ENCODE results near the gene SNX25. TPM values are rescaled to one million over a fixed set of nuclear protein-coding genes. Genes with fewer than 3 reads are reported as not detected.

Gene SNX25
- total RNA-seq, 4 donors from 2014 or later: 19.9 to 23.8 (median 21.5) TPM

DNA sequence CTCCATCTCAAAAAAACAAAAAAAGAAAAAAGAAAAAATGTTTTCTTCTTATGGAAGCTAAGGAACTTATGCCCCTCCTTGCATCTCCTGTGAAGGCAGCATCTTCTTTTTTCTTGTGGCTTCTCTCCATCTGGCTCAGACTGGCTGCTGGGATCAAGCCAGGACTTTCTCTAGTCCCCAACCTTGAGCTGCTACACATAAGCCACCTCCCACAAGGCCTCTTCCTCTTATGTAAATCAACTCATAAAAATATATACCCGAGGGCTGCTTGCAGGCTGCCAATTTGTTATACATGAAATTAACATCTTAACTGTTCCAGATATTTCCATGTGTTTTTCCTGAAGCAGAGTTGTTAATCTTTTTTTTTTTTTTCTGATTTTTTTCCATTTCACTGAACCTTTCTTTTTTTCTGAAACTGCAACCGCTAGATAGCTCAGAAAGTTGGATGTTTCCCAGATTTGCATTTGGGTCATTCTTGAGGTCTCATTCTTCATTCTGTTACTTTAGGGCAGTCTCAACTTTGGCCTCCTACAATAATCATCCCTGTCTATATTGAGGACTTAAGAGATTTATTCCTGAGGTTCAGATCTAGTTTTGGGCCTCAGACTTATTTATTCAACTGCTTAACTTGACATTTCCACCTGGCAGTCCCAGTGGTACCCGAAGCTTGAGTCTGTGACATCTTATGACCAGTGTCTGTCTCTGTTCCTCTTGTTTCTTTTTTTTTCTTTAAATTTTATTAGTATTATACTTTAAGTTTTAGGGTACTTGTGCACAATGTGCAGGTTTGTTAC, 10.3 kb downstream of the SNX25 start:
- peaks cover 19 to 49% (median 43%) of the 10 kb centered on the region in 4 donors for H3K4me1 ChIP-seq
- TF ChIP-seq POLR2A (IDR thresholded peaks at IDR 0.05; ENCODE audit: low read depth) (no peak), POLR2AphosphoS5 (IDR thresholded peaks at IDR 0.05) (peak in 1 of 2 donors; percentile 34)

DNA sequence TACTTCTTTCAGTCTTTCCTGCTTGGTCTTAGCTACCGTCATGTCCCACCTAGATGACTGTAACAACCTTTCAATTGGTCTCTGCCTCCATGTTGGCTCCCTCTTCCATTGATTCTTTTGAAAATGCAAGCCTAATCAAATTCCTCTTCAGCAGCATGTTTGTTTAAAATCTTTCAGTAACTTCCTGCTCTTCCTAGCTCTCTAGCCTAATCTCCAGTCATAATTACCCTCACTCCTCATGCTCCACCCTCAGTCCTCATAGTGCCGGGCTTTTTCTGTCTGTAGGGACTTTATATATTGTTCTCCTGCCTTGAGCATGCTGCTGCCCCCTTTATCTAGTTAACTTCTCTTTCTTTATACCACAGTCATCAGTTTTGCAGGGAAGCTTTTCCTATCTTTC, 12.1 kb downstream of the SNX25 start:
- H3K4me3 ChIP-seq: no peak overlapping the region
- peak overlapping the region in 1 of 4 donors; percentile 60 for H3K27ac ChIP-seq (replicated peaks in 1 of 4)
- H3K27me3 ChIP-seq: no peaks in the 10 kb centered on the region
- H3K4me1 ChIP-seq: peaks cover 12 to 40% (median 36%) of the 10 kb centered on the region in 4 donors
- intact Hi-C loops (cut with DNase I): no loop called here
- TF ChIP-seq POLR2A (IDR thresholded peaks at IDR 0.05; ENCODE audit: low read depth) (no peak), POLR2AphosphoS5 (IDR thresholded peaks at IDR 0.05) (no peak), EP300 (IDR thresholded peaks at IDR 0.05) (no peak)
- TF ChIP-seq, protein P1, sequence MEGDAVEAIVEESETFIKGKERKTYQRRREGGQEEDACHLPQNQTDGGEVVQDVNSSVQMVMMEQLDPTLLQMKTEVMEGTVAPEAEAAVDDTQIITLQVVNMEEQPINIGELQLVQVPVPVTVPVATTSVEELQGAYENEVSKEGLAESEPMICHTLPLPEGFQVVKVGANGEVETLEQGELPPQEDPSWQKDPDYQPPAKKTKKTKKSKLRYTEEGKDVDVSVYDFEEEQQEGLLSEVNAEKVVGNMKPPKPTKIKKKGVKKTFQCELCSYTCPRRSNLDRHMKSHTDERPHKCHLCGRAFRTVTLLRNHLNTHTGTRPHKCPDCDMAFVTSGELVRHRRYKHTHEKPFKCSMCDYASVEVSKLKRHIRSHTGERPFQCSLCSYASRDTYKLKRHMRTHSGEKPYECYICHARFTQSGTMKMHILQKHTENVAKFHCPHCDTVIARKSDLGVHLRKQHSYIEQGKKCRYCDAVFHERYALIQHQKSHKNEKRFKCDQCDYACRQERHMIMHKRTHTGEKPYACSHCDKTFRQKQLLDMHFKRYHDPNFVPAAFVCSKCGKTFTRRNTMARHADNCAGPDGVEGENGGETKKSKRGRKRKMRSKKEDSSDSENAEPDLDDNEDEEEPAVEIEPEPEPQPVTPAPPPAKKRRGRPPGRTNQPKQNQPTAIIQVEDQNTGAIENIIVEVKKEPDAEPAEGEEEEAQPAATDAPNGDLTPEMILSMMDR (IDR thresholded peaks at IDR 0.05): no peak
- WGBS: 87% methylated on average over 2 of the region's 2 CpGs
- H3K36me3 ChIP-seq: no peaks in the 10 kb centered on the region
- DNase-seq (ENCODE audit: extremely low spot score): no peak
- H3K9me3 ChIP-seq: no peaks in the 10 kb centered on the region

More for the DNA sequence above, 10.3 kb downstream of the SNX25 start:
- WGBS: 30% methylated on average over 3 of the region's 3 CpGs
- Histone ChIP-seq H3K27me3 (no peaks in the 10 kb centered on the region), H3K9me3 (no peaks in the 10 kb centered on the region), H3K4me3 (no peak overlapping the region), H3K27ac (replicated peaks in 1 of 4) (peak overlapping the region; percentile 17 to 60 (median 34)), H3K36me3 (no peaks in the 10 kb centered on the region)
- DNase-seq (ENCODE audit: extremely low spot score): peak; percentile 89
- intact Hi-C loops (cut with DNase I): no loop called here

DNA sequence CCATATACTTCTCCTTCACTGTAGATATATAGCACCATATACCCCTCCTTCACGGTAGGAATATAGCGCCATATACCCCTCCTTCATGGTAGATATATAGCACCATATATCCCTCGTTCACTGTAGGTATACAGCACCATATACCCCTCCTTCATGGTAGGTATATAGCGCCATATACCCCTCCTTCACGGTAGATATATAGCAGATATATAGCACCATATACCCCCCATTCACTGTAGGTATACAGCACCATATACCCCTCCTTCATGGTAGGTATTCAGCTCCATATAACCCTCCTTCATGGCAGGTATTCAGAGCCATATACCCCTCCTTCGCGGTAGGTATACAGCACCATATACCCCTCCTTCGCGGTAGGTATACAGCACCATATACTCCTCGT, 12.5 kb downstream of the SNX25 start:
- TF ChIP-seq EP300 (IDR thresholded peaks at IDR 0.05) (no peak), POLR2AphosphoS5 (IDR thresholded peaks at IDR 0.05) (no peak), POLR2A (IDR thresholded peaks at IDR 0.05; ENCODE audit: low read depth) (no peak)
- TF ChIP-seq, protein P1 (IDR thresholded peaks at IDR 0.05): no peak
- WGBS: 86% methylated on average over 10 of the region's 10 CpGs
- no peaks in the 10 kb centered on the region for H3K27me3 ChIP-seq
- H3K9me3 ChIP-seq: no peaks in the 10 kb centered on the region
- H3K36me3 ChIP-seq: no peaks in the 10 kb centered on the region
- no peak for DNase-seq (ENCODE audit: extremely low spot score)
- H3K4me3 ChIP-seq: no peak overlapping the region
- intact Hi-C loops (cut with DNase I): no loop called here
- no peak overlapping the region for H3K27ac ChIP-seq (replicated peaks in 1 of 4)
- peaks cover 9 to 40% (median 36%) of the 10 kb centered on the region in 4 donors for H3K4me1 ChIP-seq

DNA sequence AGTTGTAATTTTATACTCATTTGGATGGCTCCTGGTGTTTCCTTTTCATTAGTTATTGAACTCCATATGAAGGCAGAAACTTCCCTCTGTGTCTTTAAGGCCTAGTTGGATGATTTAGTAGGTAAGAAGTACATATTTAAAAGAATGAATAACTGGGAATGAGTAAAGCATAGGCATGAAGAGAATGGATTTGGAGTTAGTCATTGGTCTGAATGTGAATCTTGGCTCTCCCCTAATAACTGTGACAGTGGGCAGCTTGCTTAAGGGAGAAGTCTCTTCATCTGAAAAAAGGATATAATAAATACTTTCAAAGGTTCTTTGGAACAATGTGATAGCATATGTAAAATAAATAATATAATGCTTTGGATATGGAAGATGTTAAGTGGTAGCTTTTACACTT, 13.2 kb downstream of the SNX25 start:
- H3K9me3 ChIP-seq: no peaks in the 10 kb centered on the region
- TF ChIP-seq POLR2AphosphoS5 (IDR thresholded peaks at IDR 0.05) (no peak), EP300 (IDR thresholded peaks at IDR 0.05) (no peak), POLR2A (IDR thresholded peaks at IDR 0.05; ENCODE audit: low read depth) (no peak)
- TF ChIP-seq, protein P1 (IDR thresholded peaks at IDR 0.05): no peak
- no peak for DNase-seq (ENCODE audit: extremely low spot score)
- peaks cover 10 to 40% (median 36%) of the 10 kb centered on the region in 4 donors for H3K4me1 ChIP-seq
- H3K36me3 ChIP-seq: no peaks in the 10 kb centered on the region
- intact Hi-C loops (cut with DNase I): no loop called here
- no peaks in the 10 kb centered on the region for H3K27me3 ChIP-seq
- no peak overlapping the region for H3K4me3 ChIP-seq
- H3K27ac ChIP-seq (replicated peaks in 1 of 4): no peak overlapping the region

DNA sequence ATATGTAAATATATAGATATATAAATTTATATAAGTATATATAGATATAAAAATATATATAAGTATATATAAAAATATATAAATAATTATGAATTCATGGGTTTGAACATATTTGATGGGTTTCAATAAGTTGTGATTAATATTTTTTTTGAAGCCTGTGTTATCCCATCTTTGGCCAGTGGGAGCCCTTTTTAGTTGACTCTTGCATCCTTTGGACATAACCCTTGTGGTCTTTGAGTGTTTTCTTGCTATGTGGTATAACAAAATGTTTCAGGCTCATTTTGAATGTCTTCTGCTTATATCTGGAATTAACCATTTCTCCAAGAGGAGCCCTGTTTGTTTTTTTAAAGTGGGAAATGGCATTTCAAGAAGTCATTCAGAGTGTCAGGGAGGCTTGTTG, 15.2 kb downstream of the SNX25 start:
- peaks cover 11 to 42% (median 32%) of the 10 kb centered on the region in 4 donors for H3K4me1 ChIP-seq
- no peak overlapping the region for H3K4me3 ChIP-seq
- intact Hi-C loops (cut with DNase I): no loop called here
- no peak overlapping the region for H3K27ac ChIP-seq (replicated peaks in 1 of 4)
- no peaks in the 10 kb centered on the region for H3K36me3 ChIP-seq
- H3K9me3 ChIP-seq: no peaks in the 10 kb centered on the region
- DNase-seq (ENCODE audit: extremely low spot score): no peak
- H3K27me3 ChIP-seq: no peaks in the 10 kb centered on the region
- TF ChIP-seq, protein P1 (IDR thresholded peaks at IDR 0.05): peak in 1 of 3 experiments; percentile 35
- no peak for TF ChIP-seq EP300 (IDR thresholded peaks at IDR 0.05)
- no peak for TF ChIP-seq POLR2A (IDR thresholded peaks at IDR 0.05; ENCODE audit: low read depth)
- no peak for TF ChIP-seq POLR2AphosphoS5 (IDR thresholded peaks at IDR 0.05)

Measured in esophagus muscularis mucosa (tissue), 4 donors.